GM18505 (cell line): ENCODE results near the gene TXNRD1.
A peak's percentile ranks its signal among the peaks of the same experiment; 100 is the strongest.

Source experiments
- ATAC-seq: cut with Tn5 transposase; IDR thresholded peaks from one replicate; pipeline ENCODE4 v1.9.1; 2021; ENCODE audit not compliant: unreplicated experiment
- POLR2A ChIP-seq: IDR thresholded peaks from 4 replicates; pipeline ENCODE4 v1.6.1; 2011; ENCODE audit warnings: borderline replicate concordance; ENCODE audit not compliant: insufficient read depth, insufficient read length; ENCODE audit errors: extremely low read depth

Gene TXNRD1

GRCh38 chr12:104348994-104349494, 133.5 kb downstream of the TXNRD1 start:
- TF ChIP-seq POLR2A, result no peak
- no peak for ATAC-seq

GRCh38 chr12:104350211-104351056, 134.9 kb downstream of the TXNRD1 start:
- no peak for TF ChIP-seq POLR2A
- ATAC-seq, result no peak

DNA sequence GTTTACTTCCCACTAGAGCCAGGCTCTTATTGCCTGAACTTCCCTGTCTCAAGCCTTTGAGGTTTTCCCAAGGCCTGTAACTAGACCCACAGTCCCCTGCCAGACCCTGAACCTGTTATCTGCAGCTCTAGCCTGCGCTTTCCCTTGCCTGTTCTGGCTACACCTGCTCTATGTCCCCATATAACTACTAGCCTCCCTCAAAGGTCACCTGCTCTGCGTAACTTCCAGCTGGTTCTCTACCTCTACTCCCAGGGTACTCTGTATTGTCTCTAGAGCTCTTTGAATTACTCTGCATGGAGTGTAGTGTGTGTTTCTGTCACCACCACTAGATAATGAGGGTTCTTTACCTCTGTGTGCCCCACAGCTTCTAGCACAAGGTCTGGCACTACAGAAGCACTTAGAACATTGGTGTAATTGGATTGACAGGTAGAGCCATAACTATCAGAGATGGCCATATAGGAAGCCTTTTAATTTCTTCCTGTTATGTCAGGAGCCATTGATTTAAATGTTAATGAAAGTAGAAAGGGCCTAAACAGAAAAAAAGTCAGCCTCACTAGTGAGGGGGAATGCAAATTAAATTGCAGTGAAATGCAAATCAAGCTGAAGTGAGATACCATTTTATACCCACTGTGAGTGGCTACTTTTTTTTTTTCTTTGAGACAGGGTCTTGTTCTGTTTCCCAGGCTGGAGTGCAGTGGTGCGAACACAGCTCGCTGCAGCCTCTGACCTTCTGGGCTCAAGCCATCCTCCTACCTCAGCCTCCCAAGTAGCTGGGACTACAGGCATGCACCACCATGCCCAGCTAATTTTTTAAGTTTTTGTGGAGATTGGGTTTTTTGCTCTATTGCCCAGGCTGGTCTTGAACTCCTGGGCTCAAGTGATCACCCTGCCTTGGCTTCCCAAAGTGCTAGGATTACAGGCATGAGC, 135.7 kb downstream of the TXNRD1 start:
- no peak for TF ChIP-seq POLR2A
- ATAC-seq, result no peak

DNA sequence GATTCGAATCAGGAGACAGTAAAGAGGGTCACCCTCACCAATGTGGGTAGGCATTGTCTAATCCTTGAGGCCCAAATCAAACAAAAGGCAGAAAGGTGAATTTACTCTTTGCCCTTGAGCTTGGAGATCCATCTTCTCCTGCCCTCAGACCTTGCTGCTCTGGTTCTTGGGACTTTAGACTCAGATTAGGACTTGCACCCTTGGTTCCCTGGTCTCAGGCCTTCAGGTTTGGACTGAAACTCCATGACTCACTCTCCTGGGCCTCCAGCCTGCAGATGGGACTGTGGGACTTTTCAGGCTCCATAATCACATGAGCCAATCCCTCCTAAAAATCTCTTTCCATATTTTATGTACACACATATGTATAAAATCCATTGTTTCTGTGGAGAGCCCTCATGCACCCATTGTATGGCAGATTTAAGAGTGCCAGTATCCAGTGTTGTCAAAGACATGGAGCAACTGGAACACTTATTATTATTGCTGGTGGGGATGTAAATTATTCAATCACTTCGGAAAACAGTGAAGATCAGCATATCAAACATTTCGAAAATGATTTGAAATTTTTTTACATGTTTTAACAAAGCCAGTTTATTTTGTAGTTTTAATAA, 136.6 kb downstream of the TXNRD1 start:
- no peak for TF ChIP-seq POLR2A
- no peak for ATAC-seq

DNA sequence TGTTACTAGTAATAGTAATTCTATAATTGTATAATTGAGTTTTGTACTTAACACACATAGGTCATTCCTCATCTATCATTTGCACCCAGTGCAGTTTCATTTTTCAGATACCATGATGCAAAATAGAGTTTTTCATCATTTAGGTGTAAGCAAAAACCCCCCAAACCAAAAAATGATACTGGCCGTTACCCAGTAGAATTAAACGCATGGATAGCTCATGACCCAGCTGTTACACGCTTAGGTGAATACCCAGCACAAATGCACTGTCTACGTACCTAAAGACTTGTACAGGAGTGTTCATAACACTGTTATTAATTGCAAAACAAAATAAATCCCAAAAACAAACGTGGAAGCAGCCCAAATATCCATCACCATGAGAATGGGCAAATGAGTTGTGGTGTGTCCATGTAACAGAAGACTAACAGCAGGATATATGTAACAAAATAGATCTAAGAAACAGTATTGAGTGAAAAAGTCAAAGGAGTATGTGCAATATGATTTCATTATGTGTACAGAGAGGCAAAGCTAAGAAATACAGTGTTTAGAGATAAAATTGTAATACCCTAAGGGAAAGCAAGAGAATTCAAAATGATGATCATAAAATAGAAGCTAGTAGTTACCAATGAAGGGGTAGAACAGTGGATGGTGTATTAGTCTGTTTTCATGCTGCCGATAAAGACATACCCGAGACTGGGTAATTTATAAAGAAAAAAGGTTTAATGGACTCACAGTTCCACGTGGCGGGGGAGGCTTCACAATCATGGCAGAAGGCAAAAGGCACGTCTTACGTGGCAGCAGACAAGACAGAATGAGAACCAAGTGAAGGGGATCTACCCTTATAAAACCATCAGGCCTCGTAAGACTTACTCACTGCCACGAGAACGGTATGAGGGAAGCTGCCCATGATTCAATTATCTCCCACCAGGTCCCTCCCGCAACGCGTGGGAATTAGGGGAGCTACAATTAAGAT, 137.7 kb downstream of the TXNRD1 start:
- TF ChIP-seq POLR2A, result no peak
- no peak for ATAC-seq

GRCh38 chr12:104354167-104354867, 138.7 kb downstream of the TXNRD1 start:
- no peak for TF ChIP-seq POLR2A
- ATAC-seq, result no peak

DNA sequence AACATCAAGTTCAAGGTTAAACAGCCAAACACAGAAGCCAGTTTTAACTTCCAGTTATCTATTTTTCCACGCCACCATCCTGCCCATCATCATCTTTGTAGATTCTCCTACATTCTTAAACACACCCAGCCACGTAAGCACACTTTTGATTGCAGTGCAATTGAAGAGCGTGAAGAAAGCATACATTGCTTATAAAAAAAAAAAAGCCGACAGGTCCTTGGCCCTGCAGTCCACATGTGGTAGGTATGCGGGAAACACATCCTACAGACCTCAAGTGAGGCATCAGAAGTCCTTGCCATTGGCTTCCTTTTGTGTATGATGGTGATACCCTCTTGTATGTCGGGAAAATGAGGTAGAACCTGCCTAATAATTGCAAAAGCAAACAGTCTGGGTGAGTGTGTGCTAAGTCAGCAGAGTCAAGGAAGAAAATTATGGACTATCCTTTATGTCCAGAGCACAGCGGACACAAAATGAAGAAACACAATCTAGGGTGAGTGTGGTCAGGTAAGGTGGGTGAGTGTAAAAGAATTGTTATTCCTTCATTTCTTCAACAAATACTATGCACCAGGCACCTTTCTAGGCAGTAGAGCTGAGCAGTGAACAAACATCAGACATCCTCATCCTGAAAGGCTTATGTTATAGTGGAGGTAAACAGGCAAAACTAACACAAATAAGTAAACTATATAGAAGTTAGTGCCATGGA, 139.4 kb downstream of the TXNRD1 start:
- TF ChIP-seq POLR2A, result no peak
- no peak for ATAC-seq

DNA sequence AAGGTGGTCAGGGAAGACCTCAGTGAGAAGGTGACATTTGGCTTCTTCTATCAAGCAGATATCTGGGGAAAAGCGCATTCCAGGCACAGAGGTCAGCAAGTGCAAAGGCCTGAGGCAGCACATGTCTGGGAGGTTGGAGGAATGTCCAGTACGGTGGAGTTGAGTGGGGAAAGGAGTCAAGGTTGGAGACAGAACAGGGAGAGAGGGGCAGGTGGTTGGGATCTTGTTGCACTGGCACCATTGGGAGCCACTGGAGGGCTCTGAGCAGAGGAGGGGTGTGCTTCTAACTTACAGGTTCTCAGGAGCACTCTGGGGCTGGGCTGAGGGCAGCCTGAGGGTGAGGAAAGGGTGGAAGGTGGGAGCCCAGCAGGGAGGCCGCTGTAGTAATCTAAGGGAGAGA, 140.1 kb downstream of the TXNRD1 start:
- TF ChIP-seq POLR2A, result no peak

DNA sequence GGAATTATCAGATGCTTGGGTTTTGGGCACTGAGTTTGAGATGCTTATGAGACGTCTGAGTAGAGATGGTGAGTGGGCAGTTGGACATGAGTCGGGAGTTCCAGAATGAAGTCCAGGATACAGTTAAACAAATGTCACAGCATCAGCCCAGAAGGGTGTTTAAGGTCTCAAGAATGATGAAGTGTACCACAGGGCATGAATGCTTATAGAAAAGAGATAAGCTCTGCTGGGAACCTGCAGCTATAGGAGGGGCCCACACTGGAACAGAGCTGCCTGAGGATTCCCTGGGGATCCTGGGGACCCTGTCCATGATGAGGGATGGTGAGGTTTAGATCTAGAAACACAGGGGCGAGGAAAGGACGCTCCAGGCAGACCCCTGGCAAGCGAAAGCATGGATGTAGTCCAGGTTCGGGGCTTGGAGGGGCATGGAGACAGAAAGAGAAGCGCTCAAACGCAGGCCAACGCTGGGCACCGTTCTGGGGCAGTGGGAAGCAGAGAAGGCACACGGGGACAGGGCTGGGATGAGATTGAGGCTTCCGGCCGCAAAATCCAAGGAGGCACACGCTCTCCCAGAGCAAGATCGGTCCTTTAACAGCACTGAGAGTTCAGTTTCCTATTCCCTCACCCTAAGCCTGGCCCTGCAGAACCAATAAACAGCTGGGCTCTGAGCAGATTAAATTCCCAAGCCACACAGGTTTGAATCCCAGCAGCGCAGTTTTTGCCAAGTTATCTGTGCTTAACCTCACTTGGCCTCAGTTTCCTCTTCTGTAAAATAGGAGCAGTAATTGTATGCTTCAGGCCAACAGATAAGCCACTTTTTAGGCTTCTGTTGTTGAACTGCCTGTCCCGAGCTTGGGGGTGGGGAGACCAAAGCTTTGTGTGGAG, 140.9 kb downstream of the TXNRD1 start:
- ATAC-seq, result no peak
- TF ChIP-seq POLR2A, result no peak

More for the DNA sequence above, 140.1 kb downstream of the TXNRD1 start:
- ATAC-seq, result no peak

DNA sequence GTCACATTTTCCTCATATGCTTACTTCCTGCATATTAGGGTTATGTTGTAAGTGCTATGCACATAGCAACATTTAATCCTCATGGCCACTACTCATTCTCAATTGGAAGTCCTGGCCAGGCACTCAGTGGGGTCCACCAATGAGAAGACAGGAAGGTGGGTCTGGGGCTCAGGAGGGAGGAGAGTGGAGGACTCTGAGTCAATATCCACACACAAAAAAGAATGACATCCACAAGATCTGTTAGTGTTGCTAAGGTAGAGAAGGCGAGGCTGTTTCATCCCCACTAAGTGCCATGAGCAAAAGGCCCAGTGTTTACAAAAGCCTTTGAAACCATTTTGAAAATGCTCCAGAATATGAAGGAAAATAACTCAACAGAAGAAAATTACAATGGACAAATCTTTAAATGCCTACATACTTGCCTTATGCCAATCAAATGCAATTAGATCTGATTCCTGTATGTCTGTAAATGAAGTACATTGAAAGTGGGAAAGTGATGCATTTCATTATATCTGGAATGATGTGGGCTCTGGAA, 141.9 kb downstream of the TXNRD1 start:
- ATAC-seq, result no peak
- no peak for TF ChIP-seq POLR2A

DNA sequence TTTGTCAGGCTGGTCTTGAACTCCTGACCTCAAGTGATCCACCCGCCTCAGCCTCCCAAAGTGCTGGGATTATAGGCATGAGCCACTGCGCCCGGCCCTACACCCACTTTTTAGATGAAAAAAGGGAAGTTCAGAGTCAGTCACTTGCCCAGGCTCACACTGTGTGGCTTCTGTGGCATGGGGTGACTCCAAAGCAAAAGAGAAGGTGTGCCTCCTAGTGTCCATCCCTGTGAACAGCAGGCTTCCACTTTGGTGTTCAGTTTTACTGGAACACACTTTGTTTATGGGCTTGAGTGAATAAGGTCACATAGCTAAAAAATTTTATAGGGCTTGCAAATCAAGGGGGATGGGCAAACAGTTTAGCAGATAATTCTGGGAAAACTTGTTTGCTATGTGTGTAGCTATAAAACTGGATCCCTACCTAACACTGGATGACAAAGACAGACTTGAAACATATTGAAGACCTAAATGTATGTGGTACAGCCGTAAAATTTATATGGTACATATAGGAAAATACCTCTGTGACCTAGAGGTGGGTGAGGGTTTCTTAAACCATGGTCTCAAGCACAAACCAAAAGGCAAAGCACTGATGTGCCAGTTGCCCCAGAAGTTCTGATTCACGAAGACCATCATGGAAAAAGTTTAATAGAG, 142.9 kb downstream of the TXNRD1 start:
- ATAC-seq, result peak; percentile 78
- no peak for TF ChIP-seq POLR2A
